ENCODE measurements around the gene ACOD1. TPM values are rescaled to one million over a fixed set of nuclear protein-coding genes. Genes with fewer than 3 reads are reported as not detected.

Gene ACOD1
- total RNA-seq, 1 experiment from 2014 or later = not detected

- Histone ChIP-seq H3K23me2 (ENCODE audit: insufficient read length, low read depth, low read length, poor library complexity, severe bottlenecking) (no peaks in the 10 kb centered on the region), H4K20me1 (ENCODE audit: control insufficient read depth, insufficient read depth, insufficient read length) (no peaks in the 10 kb centered on the region), H4K91ac (ENCODE audit: insufficient read length, low read depth, low read length) (no peak overlapping the region), H4K8ac (replicated peaks; ENCODE audit: insufficient read length, low read depth, low read length) (no peak overlapping the region), H3K79me1 (ENCODE audit: insufficient read depth, low read depth, low read length, poor library complexity, severe bottlenecking) (no peaks in the 10 kb centered on the region), H3K27me3 (ENCODE audit: insufficient read depth, low read length) (no peaks in the 10 kb centered on the region), H3K14ac (ENCODE audit: insufficient read depth, low read length) (no peak overlapping the region), H4K5ac (ENCODE audit: insufficient read length, low read depth, low read length) (no peak overlapping the region), H2BK120ac (ENCODE audit: low read depth, low read length, poor library complexity, severe bottlenecking) (no peak overlapping the region), H3K9ac (ENCODE audit: extremely low read depth, insufficient read length, low read length) (no peak overlapping the region), H3K4ac (ENCODE audit: low read depth, low read length) (no peak overlapping the region), H3K79me2 (ENCODE audit: insufficient read depth, low read length) (no peaks in the 10 kb centered on the region), H2BK5ac (ENCODE audit: insufficient read length, low read length) (no peak overlapping the region), H3T11ph (ENCODE audit: low read length) (no peak overlapping the region), H3K23ac (ENCODE audit: insufficient read length, low read depth, low read length) (no peak overlapping the region), H3K4me2 (ENCODE audit: insufficient read depth, insufficient read length, low read length) (no peak overlapping the region), H2AK5ac (ENCODE audit: insufficient read length, low read length) (no peak overlapping the region), H3K4me1 (ENCODE audit: insufficient read depth, low read length) (no peaks in the 10 kb centered on the region), H2BK20ac (ENCODE audit: low read depth, low read length, poor library complexity, severe bottlenecking) (no peak overlapping the region), H3K27ac (ENCODE audit: insufficient read length, low read depth, low read length) (no peak overlapping the region), H2BK12ac (ENCODE audit: insufficient read length, low read depth, low read length) (no peak overlapping the region), H2AFZ (ENCODE audit: low read length) (no peak overlapping the region), H3K18ac (ENCODE audit: insufficient read length, low read depth, low read length) (no peak overlapping the region), H3K56ac (ENCODE audit: insufficient read length, low read depth, low read length) (no peak overlapping the region), H2BK15ac (ENCODE audit: low read depth, low read length) (no peak overlapping the region), H3K9me3 (ENCODE audit: control insufficient read depth, low read depth, low read length) (no peaks in the 10 kb centered on the region)
- DNase-seq = no peak
- no peak overlapping the region for H3K27ac Mint-ChIP-seq
- TF ChIP-seq, protein P1, sequence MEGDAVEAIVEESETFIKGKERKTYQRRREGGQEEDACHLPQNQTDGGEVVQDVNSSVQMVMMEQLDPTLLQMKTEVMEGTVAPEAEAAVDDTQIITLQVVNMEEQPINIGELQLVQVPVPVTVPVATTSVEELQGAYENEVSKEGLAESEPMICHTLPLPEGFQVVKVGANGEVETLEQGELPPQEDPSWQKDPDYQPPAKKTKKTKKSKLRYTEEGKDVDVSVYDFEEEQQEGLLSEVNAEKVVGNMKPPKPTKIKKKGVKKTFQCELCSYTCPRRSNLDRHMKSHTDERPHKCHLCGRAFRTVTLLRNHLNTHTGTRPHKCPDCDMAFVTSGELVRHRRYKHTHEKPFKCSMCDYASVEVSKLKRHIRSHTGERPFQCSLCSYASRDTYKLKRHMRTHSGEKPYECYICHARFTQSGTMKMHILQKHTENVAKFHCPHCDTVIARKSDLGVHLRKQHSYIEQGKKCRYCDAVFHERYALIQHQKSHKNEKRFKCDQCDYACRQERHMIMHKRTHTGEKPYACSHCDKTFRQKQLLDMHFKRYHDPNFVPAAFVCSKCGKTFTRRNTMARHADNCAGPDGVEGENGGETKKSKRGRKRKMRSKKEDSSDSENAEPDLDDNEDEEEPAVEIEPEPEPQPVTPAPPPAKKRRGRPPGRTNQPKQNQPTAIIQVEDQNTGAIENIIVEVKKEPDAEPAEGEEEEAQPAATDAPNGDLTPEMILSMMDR (conservative IDR thresholded peaks at IDR 0.05) = no peak
- H3K36me3 Mint-ChIP-seq (ENCODE audit: insufficient read depth in 1 of 3, low read depth in 3 of 3) = peaks cover 0 to 5% (median 0%) of the 10 kb centered on the region in 3 experiments; a peak in 3 of 7 replicates
- no CpG with 5 or more reads among the region's 1 CpG for WGBS (ENCODE audit: extremely low coverage, insufficient read length, low lambda C conversion rate)
- no peak overlapping the region for H3K4me3 Mint-ChIP-seq
- H3K4me1 Mint-ChIP-seq = no peaks in the 10 kb centered on the region; a peak in 2 of 4 replicates
- peaks cover 6 to 7% of the 10 kb centered on the region in 2 experiments; a peak in 4 of 5 replicates for H3K9me3 Mint-ChIP-seq
- H3K27me3 Mint-ChIP-seq (ENCODE audit: low read depth) = no peaks in the 10 kb centered on the region
These were observed 26.8 kb upstream of the ACOD1 start for GRCh38 chr13:76921516-76921915.

All from H9 (cell line).